HG02884 (cell line): Measurements from ENCODE around the gene AMPH.
A peak's percentile ranks its signal among the peaks of the same experiment; 100 is the strongest.
"Not testable (repeated sequence)": the region's sequence is repeated elsewhere in the genome, so short reads cannot be mapped to it uniquely, and the experiment has no call there.

Experiments
- ATAC-seq: cut with Tn5 transposase; IDR thresholded peaks from one replicate; pipeline ENCODE4 v1.9.1; 2021; ENCODE audit warnings: mild to moderate bottlenecking, moderate library complexity; ENCODE audit not compliant: unreplicated experiment

Gene AMPH

DNA sequence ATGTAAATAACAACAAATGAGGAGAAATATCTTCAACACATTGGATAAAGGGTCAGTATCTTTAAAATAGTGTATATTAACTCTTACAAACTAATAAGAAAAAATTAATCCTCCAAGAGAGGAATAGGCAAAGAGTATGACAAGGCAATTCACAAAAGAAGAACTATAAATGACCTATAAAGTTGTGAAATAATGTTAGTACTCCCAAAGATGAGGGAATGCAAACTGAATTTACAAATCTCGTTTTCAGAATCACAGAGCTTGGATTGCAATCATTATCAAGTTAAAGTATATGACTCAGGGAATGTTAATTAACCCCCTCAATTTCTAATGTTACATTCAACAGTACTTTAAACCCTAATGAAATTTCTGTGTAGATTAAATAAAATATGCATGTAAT lies 270.4 kb downstream of the AMPH start:
- ATAC-seq: no peak

DNA sequence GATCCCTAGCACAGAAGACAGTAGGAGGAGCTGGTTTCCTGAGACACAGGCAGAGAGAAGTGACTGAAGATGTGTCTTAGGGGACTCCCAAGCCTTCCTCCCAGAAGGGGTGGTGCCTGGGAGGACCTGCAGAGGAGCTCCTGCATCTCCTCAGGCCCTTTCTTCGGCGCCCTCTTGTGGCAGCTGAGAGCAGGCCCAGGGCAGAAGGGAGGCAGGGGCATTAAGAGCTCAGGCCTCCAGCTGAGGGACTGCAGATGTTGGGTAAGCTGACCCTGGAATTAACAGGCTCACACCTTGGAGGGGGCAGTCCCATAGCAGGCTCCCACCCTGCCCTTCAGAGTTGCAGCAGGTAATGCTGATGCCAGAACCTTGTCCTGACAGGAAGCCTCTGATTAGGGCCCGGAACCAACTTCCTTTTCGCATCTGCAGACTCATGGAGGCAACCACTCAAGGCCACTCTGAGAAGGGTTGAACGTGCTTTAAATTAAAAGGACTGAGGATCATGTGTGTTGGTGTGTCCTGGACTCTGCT lies 272.0 kb downstream of the AMPH start:
- ATAC-seq: peak; percentile 65

DNA sequence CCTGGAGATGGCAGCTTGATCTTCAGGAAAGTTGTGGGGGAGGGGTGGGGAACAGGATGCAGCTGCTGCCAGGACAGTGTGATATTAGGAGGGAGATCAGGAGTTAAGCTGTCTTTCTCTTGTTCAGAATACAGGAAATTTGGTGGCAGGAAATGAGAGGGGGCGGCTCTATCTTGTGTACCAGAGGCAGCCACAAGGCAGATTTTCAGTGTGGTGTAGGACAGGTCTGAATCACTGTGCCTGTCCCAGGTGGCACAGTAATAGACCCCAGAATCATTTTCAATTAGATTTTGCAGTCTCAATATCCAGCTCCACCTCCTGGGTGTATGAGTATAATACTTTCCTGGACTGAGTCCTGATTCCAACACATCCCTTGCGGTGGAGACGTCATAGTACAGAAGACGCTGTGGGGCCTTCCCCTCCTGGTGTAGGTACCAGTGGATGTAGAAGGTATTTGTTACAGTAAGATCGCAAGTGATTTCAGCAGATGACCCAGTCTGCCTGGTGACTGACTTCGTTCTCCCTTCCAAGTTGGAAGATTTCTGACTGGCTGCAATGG lies 272.8 kb downstream of the AMPH start:
- ATAC-seq: not testable (repeated sequence)

DNA sequence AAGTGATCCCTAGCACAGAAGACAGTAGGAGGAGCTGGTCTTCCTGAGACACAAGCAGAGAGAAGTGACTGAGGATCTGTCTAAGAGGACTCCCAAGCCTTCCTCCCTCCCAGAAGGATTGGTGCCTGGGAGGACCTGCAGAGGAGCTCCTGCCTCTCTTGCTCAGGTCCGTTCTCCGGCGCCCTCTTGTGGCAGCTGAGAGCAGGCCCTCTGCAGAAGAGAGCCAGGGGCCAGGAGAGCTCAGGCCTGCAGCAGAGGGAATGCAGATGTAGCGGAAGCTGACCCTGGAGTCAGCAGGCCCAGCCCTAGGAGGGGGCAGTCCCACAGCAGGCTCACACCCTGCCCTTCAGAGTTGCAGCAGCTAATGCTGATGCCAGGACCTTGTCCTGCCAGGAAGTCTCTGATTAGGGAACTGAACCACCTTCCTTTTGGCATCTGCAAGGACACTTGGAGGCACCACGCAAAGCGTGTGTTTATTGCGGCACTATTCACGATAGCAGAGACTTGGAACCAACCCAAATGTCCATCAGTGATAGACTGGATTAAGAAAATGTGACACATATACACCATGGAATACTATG lies 276.8 kb downstream of the AMPH start:
- ATAC-seq: not testable (repeated sequence)

DNA sequence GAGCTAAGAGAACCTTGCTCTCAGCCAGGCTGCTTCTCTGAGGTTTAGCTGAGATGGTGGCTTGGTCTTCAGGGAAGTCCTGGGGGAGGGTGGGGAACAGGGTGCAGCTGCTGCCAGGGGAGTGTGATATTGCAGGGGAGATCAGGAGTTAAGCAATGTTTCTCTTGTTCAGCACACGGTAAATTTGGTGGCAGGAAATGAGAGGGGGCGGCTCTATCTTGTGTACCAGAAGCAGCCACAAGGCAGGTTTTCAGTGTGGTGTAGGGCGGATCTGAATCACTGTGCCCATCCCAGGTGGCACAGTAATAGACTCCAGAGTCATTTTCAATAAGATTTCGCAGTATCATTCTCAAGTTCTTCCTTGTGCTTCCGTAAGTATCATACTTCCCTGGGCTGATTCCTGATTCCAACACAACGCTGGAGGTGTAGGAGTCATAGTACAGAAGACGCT lies 277.7 kb downstream of the AMPH start:
- peak; percentile 37 for ATAC-seq

DNA sequence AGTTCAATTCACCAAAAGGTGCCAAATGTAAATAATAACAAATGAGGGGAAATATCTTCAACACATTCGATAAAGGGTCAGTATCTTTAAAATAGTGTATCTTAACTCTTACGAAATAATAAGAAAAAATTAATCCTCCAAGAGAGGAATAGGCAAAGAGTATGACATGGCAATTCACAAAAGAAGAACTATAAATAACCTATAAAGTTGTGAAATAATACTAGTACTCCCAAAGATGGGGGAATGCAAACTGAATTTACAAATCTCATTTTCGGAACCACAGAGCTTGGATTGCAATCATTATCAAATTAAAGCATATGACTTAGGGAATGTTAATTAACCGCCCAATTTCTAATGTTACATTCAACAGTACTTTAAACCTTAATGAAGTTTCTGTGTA lies 279.6 kb downstream of the AMPH start:
- no peak for ATAC-seq

DNA sequence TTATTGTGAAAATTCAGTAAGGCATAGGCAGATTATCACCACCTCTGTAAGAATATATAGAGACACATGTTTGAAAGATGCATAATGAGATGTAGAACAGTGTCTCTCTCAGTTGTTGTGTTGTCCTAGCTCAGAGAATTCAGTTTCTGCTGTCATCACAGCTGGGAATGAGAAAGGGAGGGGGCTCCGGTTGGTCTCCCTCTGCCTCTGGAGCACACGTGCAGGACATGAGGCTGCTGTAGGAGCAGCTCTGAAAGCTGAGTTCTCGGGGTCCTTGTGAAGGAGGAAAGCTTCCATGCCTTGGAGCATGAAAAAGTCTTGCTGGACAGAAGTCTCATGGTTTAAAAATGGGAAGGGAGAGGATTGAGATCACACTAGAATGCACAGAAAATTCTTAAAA lies 280.4 kb downstream of the AMPH start:
- ATAC-seq: not testable (repeated sequence)

DNA sequence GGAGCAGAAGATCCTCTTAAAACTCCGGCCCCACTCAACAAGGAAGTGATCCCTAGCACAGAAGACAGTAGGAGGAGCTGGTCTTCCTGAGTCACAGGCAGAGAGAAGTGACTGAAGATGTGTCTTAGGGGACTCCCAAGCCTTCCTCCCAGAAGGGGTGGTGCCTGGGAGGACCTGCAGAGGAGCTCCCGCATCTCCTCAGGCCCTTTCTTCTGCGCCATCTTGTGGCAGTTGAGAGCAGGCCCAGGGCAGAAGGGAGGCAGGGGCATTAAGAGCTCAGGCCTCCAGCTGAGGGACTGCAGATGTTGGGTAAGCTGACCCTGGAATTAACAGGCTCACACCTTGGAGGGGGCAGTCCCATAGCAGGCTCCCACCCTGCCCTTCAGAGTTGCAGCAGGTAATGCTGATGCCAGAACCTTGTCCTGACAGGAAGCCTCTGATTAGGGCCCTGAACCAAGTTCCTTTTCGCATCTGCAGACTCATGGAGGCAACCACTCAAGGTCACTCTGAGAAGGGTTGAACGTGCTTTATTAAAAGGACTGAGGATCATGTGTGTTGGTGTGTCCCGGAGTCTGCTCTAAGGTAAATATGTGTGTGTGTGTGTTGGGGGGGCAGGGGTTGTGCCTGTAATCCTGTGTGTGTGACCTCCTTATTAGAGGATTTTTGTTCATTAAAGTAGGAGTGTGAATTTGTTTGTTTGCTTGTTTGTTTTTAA lies 281.1 kb downstream of the AMPH start:
- ATAC-seq: peak; percentile 56

DNA sequence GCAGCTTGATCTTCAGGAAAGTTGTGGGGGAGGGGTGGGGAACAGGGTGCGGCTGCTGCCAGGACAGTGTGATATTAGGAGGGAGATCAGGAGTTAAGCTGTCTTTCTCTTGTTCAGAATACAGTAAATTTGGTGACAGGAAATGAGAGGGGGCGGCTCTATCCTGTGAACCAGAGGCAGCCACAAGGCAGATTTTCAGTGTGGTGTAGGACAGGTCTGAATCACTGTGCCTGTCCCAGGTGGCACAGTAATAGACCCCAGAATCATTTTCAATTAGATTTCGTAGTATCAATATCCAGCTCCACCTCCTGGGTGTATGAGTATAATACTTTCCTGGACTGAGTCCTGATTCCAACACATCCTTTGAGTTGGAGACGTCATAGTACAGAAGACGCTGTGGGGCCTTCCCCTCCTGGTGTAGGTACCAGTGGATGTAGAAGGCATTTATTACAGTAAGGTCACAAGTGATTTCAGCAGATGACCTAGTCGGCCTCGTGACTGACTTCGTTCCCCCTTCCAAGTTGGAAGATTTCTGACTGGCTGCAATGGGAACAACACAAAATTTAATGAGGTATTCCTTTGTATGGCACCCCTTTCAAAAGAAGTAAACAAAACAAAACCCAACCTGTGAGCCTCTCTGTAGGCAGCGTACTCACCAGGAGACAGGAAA lies 281.9 kb downstream of the AMPH start:
- ATAC-seq: not testable (repeated sequence)

DNA sequence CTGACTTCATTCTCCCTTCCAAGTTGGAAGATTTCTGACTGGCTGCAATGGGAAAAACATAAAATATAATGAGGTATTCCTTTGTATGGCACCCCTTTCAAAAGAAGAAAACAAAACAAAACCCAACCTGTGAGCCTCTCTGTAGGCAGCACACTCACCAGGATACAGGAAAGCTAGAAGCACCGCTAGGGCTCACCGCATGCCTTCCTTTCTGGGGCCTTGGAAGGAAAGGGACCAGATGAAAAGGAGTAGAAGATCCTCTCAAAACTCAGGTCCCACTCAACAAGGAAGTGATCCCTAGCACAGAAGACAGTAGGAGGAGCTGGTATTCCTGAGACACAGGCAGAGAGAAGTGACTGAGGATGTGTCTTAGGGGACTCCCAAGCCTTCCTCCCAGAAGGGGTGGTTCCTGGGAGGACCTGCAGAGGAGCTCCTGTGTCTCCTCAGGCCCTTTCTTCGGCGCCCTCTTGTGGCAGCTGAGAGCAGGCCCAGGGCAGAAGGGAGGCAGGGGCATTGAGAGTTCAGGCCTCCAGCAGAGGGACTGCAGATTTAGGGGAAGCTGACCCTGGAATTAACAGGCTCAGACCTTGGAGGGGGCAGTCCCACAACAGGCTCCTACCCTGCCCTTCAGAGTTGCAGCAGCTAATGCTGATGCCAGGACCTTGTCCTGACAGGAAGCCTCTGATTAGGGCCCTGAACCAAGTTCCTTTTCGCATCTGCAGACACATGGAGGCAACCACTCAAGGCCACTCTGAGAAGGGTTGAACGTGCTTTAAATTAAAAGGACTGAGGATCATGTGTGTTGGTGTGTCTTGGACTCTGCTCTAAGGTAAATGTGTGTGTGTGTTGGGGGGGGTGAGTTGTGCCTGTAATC lies 285.6 kb downstream of the AMPH start:
- peak; percentile 46 for ATAC-seq

DNA sequence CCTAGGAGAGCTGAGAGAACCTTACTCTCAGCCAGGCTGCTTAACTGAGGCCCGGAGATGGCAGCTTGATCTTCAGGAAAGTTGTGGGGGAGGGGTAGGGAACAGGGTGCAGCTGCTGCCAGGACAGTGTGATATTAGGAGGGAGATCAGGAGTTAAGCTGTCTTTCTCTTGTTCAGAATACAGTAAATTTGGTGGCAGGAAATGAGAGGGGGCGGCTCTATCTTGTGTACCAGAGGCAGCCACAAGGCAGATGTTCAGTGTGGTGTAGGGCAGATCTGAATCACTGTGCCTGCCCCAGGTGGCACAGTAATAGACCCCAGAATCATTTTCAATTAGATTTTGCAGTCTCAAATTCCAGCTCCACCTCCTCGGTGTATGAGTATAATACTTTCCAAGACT lies 286.4 kb downstream of the AMPH start:
- ATAC-seq: peak; percentile 37

DNA sequence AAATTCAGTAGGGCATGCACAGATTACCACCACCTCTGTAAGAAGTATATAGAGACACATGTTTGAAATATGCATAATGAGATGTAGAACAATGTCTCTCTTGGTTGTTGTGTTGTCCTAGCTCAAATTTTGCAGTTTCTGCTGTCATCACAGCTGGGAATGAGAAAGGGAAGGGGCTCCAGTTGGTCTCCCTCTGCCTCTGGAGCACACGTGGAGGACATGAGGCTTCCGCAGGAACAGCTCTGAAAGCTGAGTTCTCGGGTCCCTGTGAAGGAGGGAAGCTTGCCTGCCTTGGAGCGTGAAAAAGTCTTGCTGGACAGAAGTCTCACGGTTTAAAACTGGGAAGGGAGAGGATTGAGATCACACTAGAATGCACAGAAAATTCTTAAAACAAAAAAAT lies 289.0 kb downstream of the AMPH start:
- ATAC-seq: not testable (repeated sequence)

DNA sequence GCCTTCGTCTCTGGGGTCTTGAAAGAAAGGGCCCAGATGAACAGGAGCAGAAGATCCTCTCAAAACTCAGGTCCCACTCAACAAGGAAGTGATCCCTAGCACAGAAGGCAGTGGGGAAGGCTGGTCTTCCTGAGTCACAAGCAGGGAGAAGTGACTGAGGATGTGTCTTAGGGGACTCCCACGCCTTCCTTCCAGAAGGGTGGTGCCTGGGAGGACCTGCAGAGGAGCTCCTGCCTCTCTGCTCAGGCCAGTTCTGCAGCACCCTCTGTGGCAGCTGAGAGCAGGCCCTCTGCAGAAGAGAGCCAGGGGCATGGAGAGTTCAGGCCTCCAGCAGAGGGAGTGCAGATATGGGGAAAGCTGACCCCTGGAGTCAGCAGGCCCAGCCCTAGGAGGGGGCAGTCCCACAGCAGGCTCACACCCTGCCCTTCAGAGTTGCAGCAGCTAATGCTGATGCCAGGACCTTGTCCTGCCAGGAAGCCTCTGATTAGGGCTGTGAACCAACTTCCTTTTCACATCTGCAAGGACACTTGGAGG lies 289.9 kb downstream of the AMPH start:
- ATAC-seq: peak; percentile 39

DNA sequence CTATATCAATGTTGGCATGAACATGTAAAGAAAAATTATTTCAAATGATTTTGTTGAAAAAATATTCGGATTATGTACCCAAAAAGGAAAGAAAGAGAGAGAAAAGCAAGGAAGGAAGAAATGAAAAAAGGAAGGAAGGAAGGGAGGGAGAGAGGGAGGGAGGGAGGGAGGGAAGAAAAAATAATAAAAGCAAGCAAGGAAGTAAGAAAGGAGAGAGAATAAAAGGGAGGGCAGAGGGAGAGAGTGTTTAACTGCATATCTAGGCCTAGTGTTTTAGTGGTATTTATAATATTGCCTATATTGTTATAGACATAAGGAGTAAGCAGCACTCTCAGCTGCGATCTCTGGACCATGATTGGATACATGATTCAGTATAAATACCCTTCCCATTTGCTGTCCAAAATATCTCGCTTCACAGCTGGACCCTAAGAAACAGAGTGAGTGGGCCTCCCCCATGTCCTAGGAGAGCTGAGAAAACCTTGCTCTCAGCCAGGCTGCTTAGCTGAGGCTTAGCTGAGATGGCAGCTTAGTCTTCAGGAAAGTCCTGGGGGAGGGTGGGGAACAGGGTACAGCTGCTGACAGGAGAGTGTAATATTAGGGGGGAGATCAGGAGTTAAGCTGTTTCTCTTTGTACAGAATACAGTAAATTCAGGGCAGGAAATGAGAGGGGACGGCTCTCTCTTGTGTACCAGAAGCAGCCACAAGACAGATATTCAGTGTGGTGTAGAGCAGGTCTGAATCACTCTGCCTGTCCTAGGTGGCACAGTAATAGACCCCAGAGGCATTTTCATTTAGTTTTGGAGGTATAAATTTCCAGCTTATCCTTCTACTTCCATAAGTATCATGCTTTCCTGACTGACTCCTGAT lies 291.0 kb downstream of the AMPH start:
- ATAC-seq: no peak

DNA sequence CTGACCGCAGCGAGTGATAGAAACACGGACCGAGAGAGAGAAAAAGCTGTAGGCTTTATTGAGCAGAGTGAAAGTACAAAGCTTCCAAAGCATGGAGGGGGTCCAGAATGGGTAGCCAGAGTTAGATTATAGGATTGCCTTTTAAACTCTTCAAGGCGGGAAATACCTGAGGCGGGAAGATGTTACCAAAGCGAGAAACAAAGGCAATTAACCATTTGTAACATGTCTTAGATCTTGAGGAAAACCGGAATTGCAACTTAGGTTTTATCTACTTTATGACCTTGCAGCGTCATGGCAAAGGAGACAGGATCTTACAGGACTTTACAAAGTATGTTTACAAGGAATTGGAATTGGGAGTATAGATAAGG lies 295.0 kb downstream of the AMPH start:
- ATAC-seq: not testable (repeated sequence)

DNA sequence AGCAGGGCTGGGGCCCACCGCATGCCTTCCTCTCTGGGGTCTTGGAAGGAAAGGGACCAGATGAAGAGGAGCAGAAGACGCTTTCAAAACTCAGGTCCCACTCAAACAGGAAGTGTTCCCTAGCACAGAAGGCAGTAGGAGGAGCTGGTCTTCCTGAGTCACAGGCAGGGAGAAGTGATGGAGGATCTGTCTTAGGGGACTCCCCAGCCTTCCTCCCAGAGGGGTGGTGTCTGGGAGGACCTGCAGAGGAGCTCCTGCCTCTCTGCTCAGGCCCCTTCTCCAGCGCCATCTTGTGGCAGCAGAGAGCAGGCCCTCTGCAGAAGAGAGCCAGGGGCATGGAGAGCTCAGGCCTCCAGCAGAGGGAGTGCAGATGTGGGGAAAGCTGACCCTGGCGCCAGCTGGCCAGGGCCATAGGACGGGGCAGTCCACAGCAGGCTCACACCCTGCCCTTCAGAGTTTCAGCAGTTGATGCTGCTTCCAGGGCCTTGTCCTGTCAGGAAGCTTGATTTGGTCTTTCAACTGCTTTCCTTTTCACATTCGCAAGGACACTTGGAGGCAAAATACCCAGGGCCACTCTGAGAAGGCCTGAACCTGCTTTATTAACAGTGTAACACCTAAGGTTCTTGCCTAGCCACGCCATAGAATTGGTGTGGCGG lies 295.6 kb downstream of the AMPH start:
- peak; percentile 88 for ATAC-seq

DNA sequence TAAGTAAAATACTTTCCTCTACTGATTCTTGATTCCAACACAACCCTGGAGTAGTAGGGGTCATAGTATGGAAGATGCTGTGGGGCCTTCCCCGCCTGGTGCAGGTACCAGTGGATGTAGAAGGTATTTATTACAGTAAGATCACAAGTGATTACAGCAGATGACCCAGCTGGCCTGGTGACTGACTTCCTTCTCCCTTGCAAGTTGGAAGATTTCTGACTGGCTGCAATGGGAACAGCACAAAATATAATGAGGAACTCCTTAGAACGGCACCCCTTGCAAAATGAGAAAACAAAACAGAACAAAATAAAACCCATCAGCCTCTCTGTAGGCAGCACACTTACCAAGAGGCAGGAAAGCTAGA lies 296.1 kb downstream of the AMPH start:
- no peak for ATAC-seq

DNA sequence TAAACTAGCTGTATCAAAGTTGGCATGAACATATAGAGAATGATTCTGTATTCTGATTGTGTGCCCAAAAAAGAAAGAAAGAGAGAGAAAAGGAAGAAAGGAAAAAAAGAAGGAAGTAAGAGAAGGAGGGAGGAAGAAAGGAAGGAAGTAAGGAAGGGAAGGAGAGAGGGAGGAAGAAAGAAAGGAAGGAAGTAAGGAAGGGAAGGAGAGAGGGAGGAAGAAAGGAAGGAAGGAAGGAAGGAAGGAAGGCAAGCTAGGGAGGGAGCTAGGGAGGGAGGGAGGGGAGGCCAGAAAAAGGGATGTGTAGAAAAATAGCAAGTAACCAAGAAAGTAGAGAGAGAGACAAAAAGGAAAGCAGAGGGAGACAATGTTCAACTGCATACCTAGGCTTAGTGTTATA lies 297.0 kb downstream of the AMPH start:
- ATAC-seq: no peak
